ENCODE results near the gene EPOP. TPM values are rescaled to one million over a fixed set of nuclear protein-coding genes. Genes with fewer than 3 reads are reported as not detected.

Gene EPOP
- total RNA-seq, 1 donor from 2014 or later, result 8.0 TPM

DNA sequence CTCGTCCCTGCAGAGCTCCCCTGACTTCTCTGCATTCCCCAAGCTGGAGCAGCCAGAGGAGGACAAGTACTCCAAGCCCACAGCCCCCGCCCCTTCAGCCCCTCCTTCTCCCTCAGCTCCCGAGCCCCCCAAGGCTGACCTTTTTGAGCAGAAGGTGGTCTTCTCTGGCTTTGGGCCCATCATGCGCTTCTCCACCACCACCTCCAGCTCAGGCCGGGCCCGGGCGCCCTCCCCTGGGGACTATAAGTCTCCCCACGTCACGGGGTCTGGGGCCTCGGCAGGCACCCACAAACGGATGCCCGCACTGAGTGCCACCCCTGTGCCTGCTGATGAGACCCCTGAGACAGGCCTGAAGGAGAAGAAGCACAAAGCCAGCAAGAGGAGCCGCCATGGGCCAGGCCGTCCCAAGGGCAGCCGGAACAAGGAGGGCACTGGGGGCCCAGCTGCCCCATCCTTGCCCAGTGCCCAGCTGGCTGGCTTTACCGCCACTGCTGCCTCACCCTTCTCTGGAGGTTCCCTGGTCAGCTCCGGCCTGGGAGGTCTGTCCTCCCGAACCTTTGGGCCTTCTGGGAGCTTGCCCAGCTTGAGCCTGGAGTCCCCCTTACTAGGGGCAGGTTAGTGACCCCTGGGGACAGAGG, 41.7 kb upstream of the EPOP start:
- H3K4me2 ChIP-seq, result no peak overlapping the region
- Mint-ChIP-seq H3K9me3 (no peaks in the 10 kb centered on the region), H3K4me1 (peaks cover 19% of the 10 kb centered on the region), H3K36me3 (peaks cover 17% of the 10 kb centered on the region), H3K4me3 (no peak overlapping the region), H3K27ac (no peak overlapping the region), H3K27me3 (ENCODE audit: insufficient read depth, low read depth) (peaks cover 10% of the 10 kb centered on the region)
- no peaks in the 10 kb centered on the region for H3K36me3 ChIP-seq
- no peak overlapping the region for H3K27ac ChIP-seq
- DNase-seq (ENCODE audit: low spot score), result no peak
- H4K20me1 ChIP-seq (ENCODE audit: low read depth), result peaks cover 25% of the 10 kb centered on the region
- H3K79me2 ChIP-seq (ENCODE audit: low read depth), result no peaks in the 10 kb centered on the region
- H3K9me3 ChIP-seq (ENCODE audit: low read depth), result no peaks in the 10 kb centered on the region
- TF ChIP-seq, protein P1, sequence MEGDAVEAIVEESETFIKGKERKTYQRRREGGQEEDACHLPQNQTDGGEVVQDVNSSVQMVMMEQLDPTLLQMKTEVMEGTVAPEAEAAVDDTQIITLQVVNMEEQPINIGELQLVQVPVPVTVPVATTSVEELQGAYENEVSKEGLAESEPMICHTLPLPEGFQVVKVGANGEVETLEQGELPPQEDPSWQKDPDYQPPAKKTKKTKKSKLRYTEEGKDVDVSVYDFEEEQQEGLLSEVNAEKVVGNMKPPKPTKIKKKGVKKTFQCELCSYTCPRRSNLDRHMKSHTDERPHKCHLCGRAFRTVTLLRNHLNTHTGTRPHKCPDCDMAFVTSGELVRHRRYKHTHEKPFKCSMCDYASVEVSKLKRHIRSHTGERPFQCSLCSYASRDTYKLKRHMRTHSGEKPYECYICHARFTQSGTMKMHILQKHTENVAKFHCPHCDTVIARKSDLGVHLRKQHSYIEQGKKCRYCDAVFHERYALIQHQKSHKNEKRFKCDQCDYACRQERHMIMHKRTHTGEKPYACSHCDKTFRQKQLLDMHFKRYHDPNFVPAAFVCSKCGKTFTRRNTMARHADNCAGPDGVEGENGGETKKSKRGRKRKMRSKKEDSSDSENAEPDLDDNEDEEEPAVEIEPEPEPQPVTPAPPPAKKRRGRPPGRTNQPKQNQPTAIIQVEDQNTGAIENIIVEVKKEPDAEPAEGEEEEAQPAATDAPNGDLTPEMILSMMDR (IDR thresholded peaks at IDR 0.05), result no peak
- TF ChIP-seq EZH2phosphoT487 (IDR thresholded peaks at IDR 0.05) (no peak), EZH2 (IDR thresholded peaks at IDR 0.05) (no peak)
- no peak overlapping the region for H3K9ac ChIP-seq
- H2AFZ ChIP-seq (replicated peaks), result no peak overlapping the region
- peaks cover 28% of the 10 kb centered on the region for H3K27me3 ChIP-seq
- H3K4me1 ChIP-seq, result peaks cover 19% of the 10 kb centered on the region
- peaks cover 28% of the 10 kb centered on the region for H3F3A ChIP-seq (ENCODE audit: low read depth)
- H3K4me3 ChIP-seq, result no peak overlapping the region

- H3K36me3 Mint-ChIP-seq, result peaks cover 15% of the 10 kb centered on the region
These were observed 40.6 kb upstream of the EPOP start for GRCh38 chr17:38715216-38715943.

DNA sequence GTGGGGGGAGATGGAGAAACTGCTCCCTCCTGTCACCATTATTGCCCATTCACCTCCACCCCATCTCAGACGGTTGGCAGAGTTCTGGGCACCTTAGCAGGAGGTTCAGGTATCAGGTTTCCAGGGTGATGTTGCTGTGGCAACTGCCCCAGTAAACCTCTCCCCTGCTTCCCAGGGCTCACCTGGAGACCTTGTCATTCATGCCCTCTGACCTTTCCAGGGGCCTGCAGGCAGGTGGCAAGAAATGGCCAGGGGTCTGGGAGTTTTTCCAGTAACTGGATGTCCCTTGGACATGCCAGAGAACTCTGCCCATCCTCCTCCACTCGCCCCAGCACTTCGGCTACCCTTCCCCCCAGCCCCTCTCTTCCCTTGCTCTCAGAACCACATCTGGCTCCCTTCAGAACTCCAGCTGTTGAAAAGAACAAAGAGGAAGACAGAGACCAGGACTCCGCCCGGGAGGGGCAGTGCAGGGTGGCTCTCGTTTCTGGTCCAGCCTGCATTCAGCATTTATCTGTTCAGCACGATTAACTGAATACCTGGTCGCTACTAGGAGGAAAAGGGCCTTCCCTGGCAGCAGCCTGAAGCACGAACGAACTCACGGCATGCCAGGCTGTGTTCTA, 38.8 kb upstream of the EPOP start:
- Mint-ChIP-seq H3K36me3 (peaks cover 15% of the 10 kb centered on the region), H3K4me3 (no peak overlapping the region)

More at GRCh38 chr17:38715216-38715943, 40.6 kb upstream of the EPOP start:
- no peak for DNase-seq (ENCODE audit: low spot score)
- no peak overlapping the region for H3K4me3 Mint-ChIP-seq
- Histone ChIP-seq H3K4me1 (peaks cover 19% of the 10 kb centered on the region), H3K9ac (no peak overlapping the region), H3K4me3 (no peak overlapping the region), H3K27me3 (peaks cover 17% of the 10 kb centered on the region), H3K36me3 (no peaks in the 10 kb centered on the region), H3K27ac (no peak overlapping the region), H4K20me1 (ENCODE audit: low read depth) (peaks cover 17% of the 10 kb centered on the region), H2AFZ (replicated peaks) (no peak overlapping the region), H3K4me2 (no peak overlapping the region), H3F3A (ENCODE audit: low read depth) (peaks cover 18% of the 10 kb centered on the region), H3K79me2 (ENCODE audit: low read depth) (no peaks in the 10 kb centered on the region), H3K9me3 (ENCODE audit: low read depth) (no peaks in the 10 kb centered on the region)
- H3K27ac Mint-ChIP-seq, result peak overlapping the region; percentile 81
- H3K27me3 Mint-ChIP-seq (ENCODE audit: insufficient read depth, low read depth), result peaks cover 11% of the 10 kb centered on the region
- peaks cover 12% of the 10 kb centered on the region for H3K4me1 Mint-ChIP-seq
- TF ChIP-seq, protein P1 (IDR thresholded peaks at IDR 0.05), result no peak
- TF ChIP-seq EZH2 (IDR thresholded peaks at IDR 0.05), result no peak
- no peak for TF ChIP-seq EZH2phosphoT487 (IDR thresholded peaks at IDR 0.05)
- no peaks in the 10 kb centered on the region for H3K9me3 Mint-ChIP-seq

More for the DNA sequence above, 38.8 kb upstream of the EPOP start:
- H3K9me3 ChIP-seq (ENCODE audit: low read depth), result no peaks in the 10 kb centered on the region
- TF ChIP-seq, protein P1 (IDR thresholded peaks at IDR 0.05), result no peak
- TF ChIP-seq EZH2phosphoT487 (IDR thresholded peaks at IDR 0.05) (no peak), EZH2 (IDR thresholded peaks at IDR 0.05) (no peak)
- peaks cover 6% of the 10 kb centered on the region for H3K4me1 ChIP-seq
- H3K79me2 ChIP-seq (ENCODE audit: low read depth), result no peaks in the 10 kb centered on the region
- no peaks in the 10 kb centered on the region for H3K36me3 ChIP-seq
- H3K9ac ChIP-seq, result no peak overlapping the region
- peaks cover 10% of the 10 kb centered on the region for H3F3A ChIP-seq (ENCODE audit: low read depth)
- DNase-seq (ENCODE audit: low spot score), result no peak
- H4K20me1 ChIP-seq (ENCODE audit: low read depth), result peaks cover 19% of the 10 kb centered on the region
- H3K4me2 ChIP-seq, result no peak overlapping the region
- H3K4me3 ChIP-seq, result no peak overlapping the region
- no peaks in the 10 kb centered on the region for H3K9me3 Mint-ChIP-seq
- no peak overlapping the region for H3K27ac Mint-ChIP-seq
- peaks cover 11% of the 10 kb centered on the region for H3K4me1 Mint-ChIP-seq
- peaks cover 8% of the 10 kb centered on the region for H3K27me3 Mint-ChIP-seq (ENCODE audit: insufficient read depth, low read depth)
- no peak overlapping the region for H2AFZ ChIP-seq (replicated peaks)
- no peaks in the 10 kb centered on the region for H3K27me3 ChIP-seq
- H3K27ac ChIP-seq, result no peak overlapping the region

Data from neural progenitor cell (in vitro differentiated cells).